ENCODE measurements around the gene PLPP4.

Gene PLPP4

GRCh38 chr10:120580918-120581895 lies 124.2 kb downstream of the PLPP4 start:
- DNase-seq = no peak

- DNase-seq = no peak
These were observed 125.7 kb downstream of the PLPP4 start for GRCh38 chr10:120582753-120583152.

- no peak for DNase-seq
These were observed 126.5 kb downstream of the PLPP4 start for GRCh38 chr10:120583424-120584108.

- DNase-seq = no peak
These were observed 127.8 kb downstream of the PLPP4 start for GRCh38 chr10:120584786-120585185.

- DNase-seq = no peak
These were observed 129.4 kb downstream of the PLPP4 start for GRCh38 chr10:120586471-120586872.

GRCh38 chr10:120587061-120587460 lies 130.0 kb downstream of the PLPP4 start:
- DNase-seq = no peak

- DNase-seq = no peak
These were observed 131.3 kb downstream of the PLPP4 start for GRCh38 chr10:120588311-120588710.

- DNase-seq = no peak
These were observed 136.7 kb downstream of the PLPP4 start for GRCh38 chr10:120593693-120594092.

- DNase-seq = no peak
These were observed 140.9 kb downstream of the PLPP4 start for GRCh38 chr10:120597902-120598301.

- DNase-seq = no peak
These were observed 141.4 kb downstream of the PLPP4 start for GRCh38 chr10:120598386-120598785.

- DNase-seq = no peak
These were observed 142.2 kb downstream of the PLPP4 start for GRCh38 chr10:120599200-120599724.

GRCh38 chr10:120600871-120601649 lies 144.0 kb downstream of the PLPP4 start:
- DNase-seq = no peak

GRCh38 chr10:120601999-120602398 lies 145.0 kb downstream of the PLPP4 start:
- no peak for DNase-seq

- DNase-seq = no peak
These were observed 148.4 kb downstream of the PLPP4 start for GRCh38 chr10:120605410-120605809.

GRCh38 chr10:120606051-120606764 lies 149.2 kb downstream of the PLPP4 start:
- DNase-seq = no peak

- DNase-seq = no peak
These were observed 150.1 kb downstream of the PLPP4 start for GRCh38 chr10:120607016-120607709.

- no peak for DNase-seq
These were observed 151.0 kb downstream of the PLPP4 start for GRCh38 chr10:120607710-120608703.

GRCh38 chr10:120609006-120609405 lies 152.0 kb downstream of the PLPP4 start:
- DNase-seq = peak; percentile 50

GRCh38 chr10:120610791-120611190 lies 153.8 kb downstream of the PLPP4 start:
- DNase-seq = no peak

GRCh38 chr10:120612756-120613155 lies 155.7 kb downstream of the PLPP4 start:
- no peak for DNase-seq

All from NCI-H1105 treated with DMSO at 0.1 percent for 48 hours (cell line).